Panc1 (cell line): ENCODE measurements around the gene CDHR4.

ENCODE experiments used
- CTCF ChIP-seq: fragments of 450-650 bp; IDR thresholded peaks from 2 replicates; pipeline ENCODE4 v1.5.1; 2017; ENCODE audit warnings: mild to moderate bottlenecking
- POLR2AphosphoS5 ChIP-seq: IDR thresholded peaks from 2 replicates; pipeline ENCODE4 v1.6.1; 2012; ENCODE audit warnings: mild to moderate bottlenecking, low read depth, low read length, moderate library complexity
- REST ChIP-seq, 2 experiments: IDR thresholded peaks; 2 replicates each; pipeline ENCODE4 v1.6.1; 2011 to 2012; ENCODE audit warnings: low read depth in 2 of 2, control low read depth in 1 of 2, low read length in 1 of 2, mild to moderate bottlenecking in 1 of 2, moderate library complexity in 1 of 2; ENCODE audit not compliant: insufficient read depth in 1 of 2
- SIN3A ChIP-seq: IDR thresholded peaks from 2 replicates; pipeline ENCODE4 v1.6.1; 2012; ENCODE audit warnings: low read depth, mild to moderate bottlenecking, low read length, moderate library complexity, borderline replicate concordance; ENCODE audit not compliant: insufficient read depth
- TCF7L2 ChIP-seq: IDR thresholded peaks from 2 replicates; pipeline ENCODE4 v1.6.1; 2011; ENCODE audit warnings: mild to moderate bottlenecking, low read depth, low read length, inconsistent platforms

- TF ChIP-seq CTCF = no peak
- TF ChIP-seq SIN3A = no peak
- TF ChIP-seq POLR2AphosphoS5 = no peak
- TF ChIP-seq REST (IDR thresholded peaks at IDR 0.05; ENCODE audit: insufficient read depth in 1 of 2, low read depth in 2 of 2, low read length in 1 of 2) = no peak
- TF ChIP-seq TCF7L2 = no peak
Observed at GRCh38 chr3:49763981-49764380, 35.7 kb downstream of the CDHR4 start.
